HG03342 (cell line): Measurements from ENCODE around the gene RPL37A.

Source experiments
- ATAC-seq: cut with Tn5 transposase; IDR thresholded peaks from one replicate; pipeline ENCODE4 v1.9.1; 2021; ENCODE audit warnings: mild to moderate bottlenecking, moderate library complexity; ENCODE audit not compliant: unreplicated experiment

Gene RPL37A

GRCh38 chr2:216498379-216499352, at the start of gene RPL37A:
RPL37A (plus strand) TSS chr2:216498844; CDS start chr2:216498875, 31 bp downstream.
- ATAC-seq = peak; percentile 87

DNA sequence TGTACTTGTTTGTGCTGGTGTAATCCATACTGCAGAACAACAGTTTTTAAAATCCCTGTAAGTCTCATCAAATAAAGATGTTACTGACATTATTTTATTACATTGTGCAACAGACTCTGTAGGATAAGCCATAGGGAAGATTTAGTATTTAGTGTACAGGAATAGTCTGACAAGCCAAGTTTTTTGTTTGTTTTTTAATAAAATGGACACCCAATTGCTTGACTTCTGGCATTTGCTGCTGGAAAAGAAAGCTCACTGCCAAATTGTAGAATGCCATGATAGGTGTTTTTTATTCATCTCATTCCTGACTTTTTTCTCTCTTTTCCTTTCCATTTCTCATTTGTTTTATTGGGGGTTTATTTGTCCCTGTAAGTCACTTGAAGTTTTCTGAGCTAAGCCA, 48.3 kb upstream of the RPL37A start:
- ATAC-seq = no peak

DNA sequence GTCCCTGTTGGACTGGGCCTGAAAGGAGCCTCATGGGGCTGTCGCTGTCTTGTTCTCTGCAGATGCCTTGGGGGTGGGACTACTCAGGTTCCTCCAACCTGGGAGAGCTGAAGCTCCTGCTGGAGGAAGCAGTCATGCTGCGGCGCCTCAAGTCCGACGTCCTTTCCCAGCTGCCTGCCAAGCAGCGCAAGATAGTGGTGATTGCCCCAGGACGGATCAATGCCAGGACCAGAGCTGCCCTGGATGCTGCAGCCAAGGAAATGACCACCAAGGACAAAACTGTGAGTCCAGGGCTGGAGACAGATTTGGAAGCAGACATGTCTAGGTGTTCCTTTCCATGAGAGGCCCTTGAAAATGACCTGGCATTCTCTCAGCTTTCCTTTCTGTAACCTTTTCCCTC, 47.9 kb upstream of the RPL37A start:
- ATAC-seq = no peak

GRCh38 chr2:216453955-216454614, 44.6 kb upstream of the RPL37A start:
- no peak for ATAC-seq

DNA sequence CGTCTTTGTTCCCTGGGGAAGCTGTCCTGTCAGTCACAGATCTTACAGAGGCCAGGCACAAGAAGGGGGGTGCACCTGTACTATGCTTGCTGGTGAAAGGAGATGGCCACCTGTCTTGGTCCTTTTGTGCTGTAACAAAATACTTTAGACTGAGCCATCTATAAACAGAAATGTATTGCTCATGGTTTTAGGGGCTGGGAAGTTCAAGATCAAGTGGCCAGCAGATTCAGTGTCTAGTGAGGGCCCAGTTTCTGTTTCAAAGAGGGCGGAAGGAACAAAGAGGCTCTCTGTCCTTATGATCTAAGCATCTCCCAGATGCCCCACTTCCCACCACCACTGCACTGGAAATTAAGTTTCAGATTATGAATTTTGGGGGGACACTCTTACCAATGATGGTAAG, 35.5 kb upstream of the RPL37A start:
- ATAC-seq = no peak

- no peak for ATAC-seq
These were observed 34.4 kb upstream of the RPL37A start for GRCh38 chr2:216464104-216464720.

GRCh38 chr2:216465579-216466195, 33.0 kb upstream of the RPL37A start:
- no peak for ATAC-seq

GRCh38 chr2:216467845-216468244, 30.8 kb upstream of the RPL37A start:
- no peak for ATAC-seq

- ATAC-seq = no peak
These were observed 29.0 kb upstream of the RPL37A start for GRCh38 chr2:216469661-216470060.

GRCh38 chr2:216473187-216473586, 25.5 kb upstream of the RPL37A start:
- no peak for ATAC-seq

DNA sequence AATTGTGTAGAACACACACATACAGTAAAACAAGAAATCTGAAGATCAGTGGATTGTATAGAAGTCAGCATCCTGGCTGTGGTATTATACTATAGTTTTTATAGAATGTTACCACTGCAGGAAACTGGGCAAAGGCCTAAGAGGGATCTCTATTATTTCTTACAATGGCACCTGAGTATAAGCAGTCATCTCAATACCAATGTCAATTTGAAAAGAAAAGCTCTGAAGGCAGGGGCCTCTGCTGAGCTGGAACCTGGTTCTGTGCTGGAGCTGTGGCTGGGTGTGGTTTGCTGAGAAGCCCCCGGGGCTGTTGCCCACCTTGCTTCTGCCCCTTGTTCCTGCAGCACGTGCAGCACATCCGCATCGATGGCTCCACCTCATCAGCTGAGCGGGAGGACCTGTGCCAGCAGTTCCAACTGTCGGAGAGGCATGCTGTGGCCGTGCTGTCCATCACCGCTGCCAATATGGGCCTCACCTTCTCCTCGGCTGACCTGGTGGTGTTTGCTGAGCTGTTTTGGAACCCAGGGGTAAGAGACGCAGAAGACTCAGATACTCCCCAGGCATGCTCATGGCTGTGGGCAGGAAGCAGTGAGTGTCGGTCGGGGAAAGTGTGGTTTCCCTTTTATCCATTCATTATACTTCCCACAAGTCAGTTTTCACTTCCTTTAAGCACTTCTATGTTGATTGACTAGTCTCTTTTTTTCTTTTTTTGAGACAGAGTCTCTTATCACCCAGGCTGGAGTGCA, 23.5 kb upstream of the RPL37A start:
- peak; percentile 69 for ATAC-seq

DNA sequence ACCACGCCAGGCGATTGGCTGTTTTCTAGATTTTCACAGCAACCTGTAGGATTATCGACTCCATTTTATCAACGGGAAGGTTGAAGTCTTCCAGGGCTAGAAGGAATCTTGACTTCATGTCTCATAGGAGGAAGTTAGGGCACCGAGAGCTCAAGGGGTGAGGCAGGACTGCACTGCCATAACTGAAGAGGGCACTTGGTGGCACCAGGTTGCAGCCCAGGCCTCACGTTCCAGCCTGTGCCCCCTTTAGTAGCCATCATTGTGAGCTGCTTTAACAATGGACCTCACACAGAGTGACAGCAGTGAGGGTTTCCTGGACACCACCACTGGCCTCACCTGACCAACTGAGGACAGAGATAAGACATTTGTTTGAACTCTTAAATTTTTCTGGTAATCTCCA, 22.9 kb upstream of the RPL37A start:
- ATAC-seq = no peak

DNA sequence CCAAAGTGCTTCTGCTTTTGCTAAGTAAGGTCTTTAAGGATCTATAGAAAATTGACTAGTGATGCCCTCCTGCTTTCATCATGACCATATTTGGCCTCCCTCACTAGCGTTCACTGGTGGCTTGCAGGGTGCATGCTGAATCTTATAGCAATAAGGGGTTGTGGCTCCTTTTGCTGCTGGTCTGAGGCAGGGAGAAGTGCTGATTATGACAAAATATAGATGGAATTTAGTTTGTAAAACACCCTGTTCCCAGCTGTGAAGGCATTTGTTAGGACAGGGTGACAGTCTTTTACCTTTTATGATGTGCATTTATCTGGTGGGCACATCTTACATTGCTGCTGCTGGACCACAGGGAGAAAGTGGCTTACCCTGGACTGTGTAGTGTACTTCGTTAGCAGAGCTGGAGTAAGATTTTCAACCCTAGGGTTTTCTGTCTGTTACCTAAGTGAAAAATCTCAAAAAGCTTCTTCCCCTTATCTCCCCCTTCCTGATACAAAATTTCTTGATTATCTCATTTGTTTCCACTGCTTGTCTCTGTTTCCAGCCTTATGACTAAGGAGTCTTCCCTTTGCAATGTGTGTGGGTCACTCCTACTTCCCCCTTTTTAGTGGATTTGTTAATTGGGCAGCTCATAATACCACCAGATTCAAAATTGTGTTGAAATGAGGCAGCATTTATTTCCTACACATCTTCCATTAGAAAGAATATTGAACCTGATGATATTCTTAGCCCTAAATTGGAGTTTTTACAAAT, 21.2 kb upstream of the RPL37A start:
- no peak for ATAC-seq

DNA sequence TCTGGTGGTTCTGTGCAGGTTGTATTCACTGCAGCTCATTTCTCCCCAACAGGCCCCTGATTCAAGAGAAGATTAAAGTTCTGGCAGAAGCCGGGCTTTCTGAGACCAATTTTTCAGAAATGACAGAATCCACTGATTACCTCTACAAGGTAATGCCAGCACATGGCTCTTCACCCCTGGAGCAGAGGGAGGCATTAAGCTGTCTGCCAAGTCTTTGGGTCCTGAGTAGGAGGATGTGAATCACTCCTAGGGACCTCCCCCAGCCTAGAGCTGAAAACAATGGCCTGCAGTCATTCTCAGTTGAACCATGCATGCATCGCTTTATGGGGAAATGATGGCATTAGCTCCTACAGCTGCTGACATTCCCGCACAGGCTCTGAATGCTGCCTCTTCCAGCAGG, 20.5 kb upstream of the RPL37A start:
- no peak for ATAC-seq

- no peak for ATAC-seq
These were observed 19.9 kb upstream of the RPL37A start for GRCh38 chr2:216478791-216479190.

- ATAC-seq = no peak
These were observed 18.4 kb upstream of the RPL37A start for GRCh38 chr2:216480221-216480620.

GRCh38 chr2:216482640-216483039, 16.0 kb upstream of the RPL37A start:
- ATAC-seq = no peak

GRCh38 chr2:216485237-216485636, 13.4 kb upstream of the RPL37A start:
- no peak for ATAC-seq

GRCh38 chr2:216485745-216486144, 12.9 kb upstream of the RPL37A start:
- ATAC-seq = no peak

- ATAC-seq = no peak
These were observed 12.4 kb upstream of the RPL37A start for GRCh38 chr2:216486271-216486670.
